K562 (cell line): ENCODE measurements around the gene BCL11A. TPM values are rescaled to one million over a fixed set of nuclear protein-coding genes. Genes with fewer than 3 reads are reported as not detected.

Experiments used
- ATF1 ChIP-seq, 2 experiments: fragments of 450-650 bp in 1 of 2; IDR thresholded peaks; 2 replicates each; pipeline ENCODE4 v1.6.1; 2016; ENCODE audit warnings: missing compliant biosample characterization in 1 of 2, missing genetic modification characterization in 1 of 2
- BHLHE40 ChIP-seq: IDR thresholded peaks from 2 replicates; pipeline ENCODE4 v1.6.1; 2011; ENCODE audit warnings: low read length, improper control_type of control experiment
- BRD9 ChIP-seq: fragments of 450-650 bp; IDR thresholded peaks from 2 replicates; pipeline ENCODE4 v1.6.1; 2018; ENCODE audit warnings: low read depth; ENCODE audit not compliant: partially characterized antibody
- CXXC5 ChIP-seq: fragments of 250-450 bp; sonication (Bioruptor Pico); IDR thresholded peaks from 2 replicates; pipeline ENCODE4 v1.8.0; 2022; ENCODE audit warnings: inconsistent platforms, mild to moderate bottlenecking, moderate library complexity
- ELF2 ChIP-seq: fragments of 250-450 bp; sonication (Bioruptor Pico); IDR thresholded peaks from 2 replicates; pipeline ENCODE4 v1.5.0; 2021; ENCODE audit warnings: mild to moderate bottlenecking
- HMG20B ChIP-seq: fragments of 250-450 bp; sonication (Bioruptor Pico); IDR thresholded peaks from 2 replicates; pipeline ENCODE4 v1.5.0; 2021; ENCODE audit warnings: mild to moderate bottlenecking
- HNRNPLL ChIP-seq: fragments of 200-400 bp; formaldehyde crosslinking; IDR thresholded peaks from 2 replicates; pipeline ENCODE4 v1.6.1; 2017; ENCODE audit warnings: low read length, low read depth, mild to moderate bottlenecking; ENCODE audit not compliant: poor library complexity, severe bottlenecking
- SNIP1 ChIP-seq: fragments of 450-650 bp; IDR thresholded peaks from 2 replicates; pipeline ENCODE4 v1.7.1; 2017; ENCODE audit warnings: low read depth, mild to moderate bottlenecking
- SP1 ChIP-seq: sonication (generic); formaldehyde crosslinking; IDR thresholded peaks from 2 replicates; pipeline ENCODE4 v1.8.1; 2022; ENCODE audit warnings: mild to moderate bottlenecking, missing genetic modification reagents
- THRAP3 ChIP-seq: fragments of 450-650 bp; IDR thresholded peaks from 2 replicates; pipeline ENCODE4 v1.6.1; 2016; ENCODE audit warnings: mild to moderate bottlenecking, inconsistent platforms, borderline replicate concordance
- ZNF668 ChIP-seq: fragments of 250-450 bp; sonication (Bioruptor Pico); IDR thresholded peaks from 2 replicates; pipeline ENCODE4 v1.8.0; 2022; ENCODE audit warnings: mild to moderate bottlenecking, inconsistent platforms
- polyA plus RNA-seq, 8 experiments: library from polyadenylated mRNA; depleted of rRNA in 4 of 8; stranded (reverse) in 5 of 8; unstranded in 3 of 8; fragments of >200 nt; fragmentation: Nextera tagmentation in 2 of 8; fragmentation: Illumina TruSeq in 1 of 8; extraction: Ambion mirVana in 2 of 8; extraction: Trizol in 1 of 8; gene quantifications; 2 replicates each; pipeline versions ENCODE4 v1.2.1 to v1.2.3, GENCODE V29; 2011 to 2014; ENCODE audit warnings: inconsistent platforms in 1 of 8, missing spikeins in 1 of 8
- total RNA-seq, 7 experiments: library from RNA; depleted of rRNA in 6 of 7; stranded (reverse); fragments of >200 nt in 6 of 7; fragmentation: Illumina TruSeq in 2 of 7; extraction: Trizol in 2 of 7; gene quantifications; 2 replicates each; pipeline versions ENCODE4 v1.2.1 to v1.2.3, GENCODE V29; 2011 to 2021; ENCODE audit warnings: low replicate concordance in 1 of 7
- TF ChIP-seq, protein P1 (sequence below), 2 experiments: fragments of 450-650 bp in 1 of 2; sonication (generic) in 1 of 2; formaldehyde crosslinking; conservative IDR thresholded peaks; 2 replicates each; pipeline versions ENCODE4 v1.4.0 to v1.8.1; 2020 to 2022; ENCODE audit warnings: mild to moderate bottlenecking in 1 of 2, missing genetic modification reagents in 1 of 2
- TF ChIP-seq, protein P2 (sequence below): fragments of 450-650 bp; IDR thresholded peaks from 2 replicates; pipeline ENCODE4 v1.6.1; 2018; ENCODE audit not compliant: partially characterized antibody
- TF ChIP-seq, protein P3 (sequence below), 2 experiments: fragments of 450-650 bp; IDR thresholded peaks; 2 replicates each; pipeline ENCODE4 v1.6.1; 2016; ENCODE audit warnings: mild to moderate bottlenecking in 2 of 2, borderline replicate concordance in 1 of 2, low read depth in 1 of 2, moderate library complexity in 1 of 2

BCL11A gene
- total and polyA plus RNA-seq, 9 of the 15 experiments (the other 6 are each of a cell fraction or from before 2014, with no cell fraction given): 0.13 TPM; not detected in 8

DNA sequence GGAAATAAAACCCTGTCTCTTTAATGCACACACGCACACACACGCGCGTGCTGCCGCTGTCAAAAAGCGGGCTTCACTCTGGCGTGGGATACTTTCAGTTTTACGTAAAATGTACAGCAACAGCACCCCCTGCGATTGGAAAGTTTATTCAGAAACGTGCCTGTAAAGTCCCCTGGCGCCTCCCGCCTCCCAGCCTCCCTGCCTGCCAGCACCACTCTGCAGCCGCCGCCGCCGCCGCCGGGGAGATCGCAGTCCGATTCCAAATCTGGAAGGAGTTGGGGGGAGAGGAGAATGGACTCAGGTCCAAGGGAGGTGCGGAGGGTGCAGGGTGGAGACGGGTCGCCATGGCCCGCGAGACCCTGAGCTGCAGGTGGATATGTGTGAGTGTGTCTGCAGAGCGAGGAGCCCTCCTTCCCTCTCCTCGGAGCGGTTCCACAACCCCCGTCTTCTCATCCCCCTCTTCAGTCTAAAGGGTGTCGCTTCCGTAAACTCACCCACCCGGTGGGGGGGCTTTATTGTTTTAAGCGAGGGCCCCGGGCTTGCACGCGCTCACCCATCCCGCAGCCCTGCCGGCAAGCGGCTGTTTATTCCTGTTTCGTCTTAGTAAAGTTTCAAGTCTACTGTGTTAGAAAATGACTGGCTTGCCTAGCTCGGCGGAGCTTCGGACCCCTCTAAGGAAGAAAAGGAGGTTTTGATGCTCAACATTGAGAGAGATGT is 1.8 kb upstream of the BCL11A start (continued):
- no peak for TF ChIP-seq SNIP1
- no peak for TF ChIP-seq BRD9
- peak; percentile 36; the same call in 1 of the 2 replicates for TF ChIP-seq CXXC5 (CRISPR knock-in tag)
- TF ChIP-seq HMG20B (CRISPR knock-in tag): no peak
- TF ChIP-seq, protein P1, sequence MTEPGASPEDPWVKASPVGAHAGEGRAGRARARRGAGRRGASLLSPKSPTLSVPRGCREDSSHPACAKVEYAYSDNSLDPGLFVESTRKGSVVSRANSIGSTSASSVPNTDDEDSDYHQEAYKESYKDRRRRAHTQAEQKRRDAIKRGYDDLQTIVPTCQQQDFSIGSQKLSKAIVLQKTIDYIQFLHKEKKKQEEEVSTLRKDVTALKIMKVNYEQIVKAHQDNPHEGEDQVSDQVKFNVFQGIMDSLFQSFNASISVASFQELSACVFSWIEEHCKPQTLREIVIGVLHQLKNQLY (CRISPR knock-in tag; conservative IDR thresholded peaks at IDR 0.05): no peak
- no peak for TF ChIP-seq SP1 (CRISPR knock-in tag)
- peak; percentile 67 for TF ChIP-seq HNRNPLL
- no peak for TF ChIP-seq ZNF668 (CRISPR knock-in tag)
- no peak for TF ChIP-seq THRAP3
- TF ChIP-seq, protein P2, sequence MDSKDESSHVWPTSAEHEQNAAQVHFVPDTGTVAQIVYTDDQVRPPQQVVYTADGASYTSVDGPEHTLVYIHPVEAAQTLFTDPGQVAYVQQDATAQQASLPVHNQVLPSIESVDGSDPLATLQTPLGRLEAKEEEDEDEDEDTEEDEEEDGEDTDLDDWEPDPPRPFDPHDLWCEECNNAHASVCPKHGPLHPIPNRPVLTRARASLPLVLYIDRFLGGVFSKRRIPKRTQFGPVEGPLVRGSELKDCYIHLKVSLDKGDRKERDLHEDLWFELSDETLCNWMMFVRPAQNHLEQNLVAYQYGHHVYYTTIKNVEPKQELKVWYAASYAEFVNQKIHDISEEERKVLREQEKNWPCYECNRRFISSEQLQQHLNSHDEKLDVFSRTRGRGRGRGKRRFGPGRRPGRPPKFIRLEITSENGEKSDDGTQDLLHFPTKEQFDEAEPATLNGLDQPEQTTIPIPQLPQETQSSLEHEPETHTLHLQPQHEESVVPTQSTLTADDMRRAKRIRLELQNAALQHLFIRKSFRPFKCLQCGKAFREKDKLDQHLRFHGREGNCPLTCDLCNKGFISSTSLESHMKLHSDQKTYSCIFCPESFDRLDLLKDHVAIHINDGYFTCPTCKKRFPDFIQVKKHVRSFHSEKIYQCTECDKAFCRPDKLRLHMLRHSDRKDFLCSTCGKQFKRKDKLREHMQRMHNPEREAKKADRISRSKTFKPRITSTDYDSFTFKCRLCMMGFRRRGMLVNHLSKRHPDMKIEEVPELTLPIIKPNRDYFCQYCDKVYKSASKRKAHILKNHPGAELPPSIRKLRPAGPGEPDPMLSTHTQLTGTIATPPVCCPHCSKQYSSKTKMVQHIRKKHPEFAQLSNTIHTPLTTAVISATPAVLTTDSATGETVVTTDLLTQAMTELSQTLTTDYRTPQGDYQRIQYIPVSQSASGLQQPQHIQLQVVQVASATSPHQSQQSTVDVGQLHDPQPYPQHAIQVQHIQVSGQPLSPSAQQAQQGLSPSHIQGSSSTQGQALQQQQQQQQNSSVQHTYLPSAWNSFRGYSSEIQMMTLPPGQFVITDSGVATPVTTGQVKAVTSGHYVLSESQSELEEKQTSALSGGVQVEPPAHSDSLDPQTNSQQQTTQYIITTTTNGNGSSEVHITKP: peak; percentile 30
- TF ChIP-seq, protein P3, sequence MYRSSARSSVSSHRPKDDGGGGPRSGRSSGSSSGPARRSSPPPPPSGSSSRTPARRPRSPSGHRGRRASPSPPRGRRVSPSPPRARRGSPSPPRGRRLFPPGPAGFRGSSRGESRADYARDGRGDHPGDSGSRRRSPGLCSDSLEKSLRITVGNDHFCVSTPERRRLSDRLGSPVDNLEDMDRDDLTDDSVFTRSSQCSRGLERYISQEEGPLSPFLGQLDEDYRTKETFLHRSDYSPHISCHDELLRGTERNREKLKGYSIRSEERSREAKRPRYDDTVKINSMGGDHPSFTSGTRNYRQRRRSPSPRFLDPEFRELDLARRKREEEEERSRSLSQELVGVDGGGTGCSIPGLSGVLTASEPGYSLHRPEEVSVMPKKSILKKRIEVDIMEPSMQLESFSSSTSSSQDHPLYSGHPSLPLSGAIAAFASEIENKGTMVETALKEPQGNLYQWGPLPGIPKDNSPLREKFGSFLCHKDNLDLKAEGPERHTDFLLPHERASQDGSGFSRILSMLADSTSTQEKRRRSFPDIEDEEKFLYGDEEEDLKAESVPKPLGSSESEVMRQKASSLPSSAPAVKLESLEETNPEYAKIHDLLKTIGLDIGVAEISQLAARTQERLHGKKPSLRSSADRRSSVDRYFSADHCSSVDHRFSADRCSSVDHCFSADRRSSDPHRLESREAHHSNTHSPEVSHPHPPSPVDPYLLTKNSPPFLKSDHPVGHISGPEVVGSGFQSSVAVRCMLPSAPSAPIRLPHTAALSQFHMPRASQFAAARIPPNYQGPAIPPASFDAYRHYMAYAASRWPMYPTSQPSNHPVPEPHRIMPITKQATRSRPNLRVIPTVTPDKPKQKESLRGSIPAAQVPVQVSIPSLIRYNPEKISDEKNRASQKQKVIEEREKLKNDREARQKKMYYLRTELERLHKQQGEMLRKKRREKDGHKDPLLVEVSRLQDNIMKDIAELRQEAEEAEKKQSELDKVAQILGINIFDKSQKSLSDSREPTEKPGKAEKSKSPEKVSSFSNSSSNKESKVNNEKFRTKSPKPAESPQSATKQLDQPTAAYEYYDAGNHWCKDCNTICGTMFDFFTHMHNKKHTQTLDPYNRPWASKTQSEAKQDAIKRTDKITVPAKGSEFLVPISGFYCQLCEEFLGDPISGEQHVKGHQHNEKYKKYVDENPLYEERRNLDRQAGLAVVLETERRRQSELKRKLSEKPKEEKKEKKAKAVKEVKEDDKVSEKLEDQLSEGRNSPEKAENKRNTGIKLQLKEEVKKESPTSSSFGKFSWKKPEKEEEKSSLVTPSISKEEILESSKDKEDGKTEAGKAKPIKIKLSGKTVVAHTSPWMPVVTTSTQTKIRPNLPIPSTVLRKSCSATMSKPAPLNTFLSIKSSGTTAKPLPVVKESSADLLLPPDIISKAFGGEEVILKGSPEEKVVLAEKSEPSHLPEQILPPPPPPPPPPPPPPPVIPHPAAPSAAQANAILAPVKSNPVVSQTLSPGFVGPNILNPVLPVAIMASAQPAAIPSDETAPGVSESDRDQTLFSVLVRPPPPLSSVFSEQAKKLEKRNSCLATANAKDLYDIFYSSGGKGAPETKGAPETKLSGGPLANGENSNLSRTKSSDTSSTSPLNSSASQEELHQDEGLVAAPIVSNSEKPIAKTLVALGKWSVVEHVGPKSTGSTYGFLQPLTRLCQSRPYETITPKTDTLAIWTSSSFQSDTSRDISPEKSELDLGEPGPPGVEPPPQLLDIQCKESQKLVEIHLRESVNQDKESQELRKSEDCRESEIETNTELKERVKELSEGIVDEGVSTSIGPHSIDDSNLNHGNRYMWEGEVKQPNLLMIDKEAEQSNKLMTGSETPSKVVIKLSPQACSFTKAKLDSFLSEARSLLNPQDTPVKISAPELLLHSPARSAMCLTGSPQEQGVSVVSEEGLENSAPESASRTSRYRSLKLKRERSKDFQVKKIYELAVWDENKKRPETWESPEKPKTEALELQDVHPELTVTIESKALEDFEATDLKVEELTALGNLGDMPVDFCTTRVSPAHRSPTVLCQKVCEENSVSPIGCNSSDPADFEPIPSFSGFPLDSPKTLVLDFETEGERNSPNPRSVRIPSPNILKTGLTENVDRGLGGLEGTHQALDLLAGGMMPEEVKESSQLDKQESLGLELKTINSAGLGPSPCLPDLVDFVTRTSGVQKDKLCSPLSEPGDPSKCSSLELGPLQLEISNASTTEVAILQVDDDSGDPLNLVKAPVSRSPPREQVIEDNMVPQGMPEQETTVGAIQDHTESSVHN (IDR thresholded peaks at IDR 0.05; ENCODE audit: borderline replicate concordance in 1 of 2, low read depth in 1 of 2): no peak
- peak; percentile 63; the same call in 1 of the 2 replicates for TF ChIP-seq BHLHE40
- no peak for TF ChIP-seq ELF2 (CRISPR knock-in tag)
- TF ChIP-seq ATF1 (CRISPR knock-in tag; IDR thresholded peaks at IDR 0.05): no peak
- 0 out of 2 replicates have a peak, but pooled peaks have one; percentile 8 for TF ChIP-seq ATF1 (tag; IDR thresholded peaks at IDR 0.05)
